Neutrophil (primary cell): Measurements from ENCODE around the gene CLIC1.

Experiments used
- H3K27ac ChIP-seq: fragments of 200-600 bp; sonication (generic); 2 replicates; pipeline ENCODE4 v1.5.1; 2016; ENCODE audit warnings: mild to moderate bottlenecking, moderate library complexity
- H3K27me3 ChIP-seq: fragments of 200-600 bp; sonication (generic); 2 replicates; pipeline ENCODE4 v1.6.0; 2016; ENCODE audit warnings: mild to moderate bottlenecking
- H3K36me3 ChIP-seq: fragments of 200-600 bp; sonication (generic); 2 replicates; pipeline ENCODE4 v1.5.1; 2017
- H3K4me1 ChIP-seq, 2 experiments: fragments of 200-600 bp in 1 of 2; sonication (generic) in 1 of 2; 1 replicate in 1 of 2; 2 replicates in 1 of 2; pipeline versions ENCODE4 v1.5.1 to v1.6.1; 2013 to 2016; ENCODE audit warnings: low read depth in 1 of 2, low read length in 1 of 2, mild to moderate bottlenecking in 1 of 2, moderate library complexity in 1 of 2; ENCODE audit not compliant: control insufficient read depth in 1 of 2, insufficient read depth in 1 of 2
- H3K4me3 ChIP-seq, 2 experiments: fragments of 200-600 bp in 1 of 2; sonication (generic) in 1 of 2; 1 replicate in 1 of 2; 2 replicates in 1 of 2; pipeline ENCODE4 v1.5.1; 2013 to 2016; ENCODE audit warnings: low read depth in 1 of 2, low read length in 1 of 2, mild to moderate bottlenecking in 1 of 2, moderate library complexity in 1 of 2
- H3K9me3 ChIP-seq: fragments of 200-600 bp; sonication (generic); 2 replicates; pipeline ENCODE4 v1.5.1; 2016
- CTCF ChIP-seq: fragments of 200-600 bp; sonication (generic); IDR thresholded peaks from 2 replicates; pipeline ENCODE4 v1.5.1; 2016; ENCODE audit warnings: antibody characterized with exemption

The CLIC1 gene

GRCh38 chr6:31750411-31751022 is 14.2 kb upstream of the CLIC1 start:
- no peak for TF ChIP-seq CTCF
- no peaks in the 10 kb centered on the region for H3K27me3 ChIP-seq
- no peak overlapping the region for H3K4me3 ChIP-seq
- H3K27ac ChIP-seq: no peak overlapping the region
- no peaks in the 10 kb centered on the region for H3K9me3 ChIP-seq
- no peaks in the 10 kb centered on the region for H3K4me1 ChIP-seq
- no peaks in the 10 kb centered on the region for H3K36me3 ChIP-seq

- H3K4me3 ChIP-seq: no peak overlapping the region
- H3K4me1 ChIP-seq: no peaks in the 10 kb centered on the region
- H3K27ac ChIP-seq: no peak overlapping the region
- H3K27me3 ChIP-seq: no peaks in the 10 kb centered on the region
- no peak for TF ChIP-seq CTCF
- no peaks in the 10 kb centered on the region for H3K36me3 ChIP-seq
- H3K9me3 ChIP-seq: no peaks in the 10 kb centered on the region
Measured at GRCh38 chr6:31749301-31750036, 13.1 kb upstream of the CLIC1 start.

GRCh38 chr6:31744422-31744821 is 8.1 kb upstream of the CLIC1 start:
- Histone ChIP-seq H3K4me3 (no peak overlapping the region), H3K27ac (no peak overlapping the region), H3K27me3 (no peaks in the 10 kb centered on the region), H3K9me3 (no peaks in the 10 kb centered on the region), H3K4me1 (peaks cover 16 to 22% of the 10 kb centered on the region in 2 experiments), H3K36me3 (no peaks in the 10 kb centered on the region)
- no peak for TF ChIP-seq CTCF

- Histone ChIP-seq H3K4me1 (peaks cover 32 to 38% of the 10 kb centered on the region in 2 experiments), H3K4me3 (no peak overlapping the region), H3K27ac (no peak overlapping the region), H3K36me3 (no peaks in the 10 kb centered on the region), H3K9me3 (no peaks in the 10 kb centered on the region), H3K27me3 (no peaks in the 10 kb centered on the region)
- no peak for TF ChIP-seq CTCF
Measured at GRCh38 chr6:31742894-31743293, 6.6 kb upstream of the CLIC1 start.

GRCh38 chr6:31741815-31742214 is 5.5 kb upstream of the CLIC1 start:
- peaks cover 42 to 48% of the 10 kb centered on the region in 2 experiments for H3K4me1 ChIP-seq
- no peaks in the 10 kb centered on the region for H3K9me3 ChIP-seq
- no peaks in the 10 kb centered on the region for H3K27me3 ChIP-seq
- peak overlapping the region; percentile 96 for H3K27ac ChIP-seq
- no peak for TF ChIP-seq CTCF
- H3K36me3 ChIP-seq: no peaks in the 10 kb centered on the region
- H3K4me3 ChIP-seq: no peak overlapping the region
